HepG2 (cell line): ENCODE data around the gene RHOBTB1. TPM values are rescaled to one million over a fixed set of nuclear protein-coding genes. Genes with fewer than 3 reads are reported as not detected.

Source experiments
- MAZ ChIP-seq, 2 experiments: sonication (generic) in 1 of 2; formaldehyde crosslinking in 1 of 2; IDR thresholded peaks; 2 replicates each; pipeline versions ENCODE4 v1.5.0 to v1.6.1; 2012 to 2020; ENCODE audit warnings: low read depth in 2 of 2, mild to moderate bottlenecking in 2 of 2, borderline replicate concordance in 1 of 2, improper control_type of control experiment in 1 of 2, low read length in 1 of 2, missing genetic modification reagents in 1 of 2, moderate library complexity in 1 of 2
- MIXL1 ChIP-seq: IDR thresholded peaks from 2 replicates; pipeline ENCODE4 v1.6.1; 2016
- NBN ChIP-seq: fragments of 450-650 bp; conservative IDR thresholded peaks from 2 replicates; pipeline ENCODE4 v1.6.1; 2017
- NCOA1 ChIP-seq: sonication (generic); formaldehyde crosslinking; IDR thresholded peaks from 2 replicates; pipeline ENCODE4 v1.9.0; 2021; ENCODE audit warnings: missing genetic modification reagents
- RFX5 ChIP-seq: IDR thresholded peaks from 2 replicates; pipeline ENCODE4 v1.6.1; 2011; ENCODE audit warnings: low read depth, low read length, improper control_type of control experiment
- STAT5B ChIP-seq: sonication (generic); formaldehyde crosslinking; IDR thresholded peaks from 2 replicates; pipeline ENCODE4 v1.4.0; 2020; ENCODE audit warnings: missing genetic modification reagents
- YY1 ChIP-seq: IDR thresholded peaks from 2 replicates; pipeline ENCODE4 v1.6.1; 2011; ENCODE audit warnings: low read length, low read depth, moderate library complexity, mild to moderate bottlenecking; ENCODE audit not compliant: insufficient read depth, insufficient replicate concordance
- ZBTB1 ChIP-seq: sonication (generic); formaldehyde crosslinking; IDR thresholded peaks from 2 replicates; pipeline ENCODE4 v1.4.0; 2020; ENCODE audit warnings: missing genetic modification reagents, borderline replicate concordance
- ZNF432 ChIP-seq: sonication (generic); formaldehyde crosslinking; IDR thresholded peaks from 2 replicates; pipeline ENCODE4 v1.5.0; 2020; ENCODE audit warnings: missing genetic modification reagents, mild to moderate bottlenecking, borderline replicate concordance
- ZNF484 ChIP-seq: sonication (generic); formaldehyde crosslinking; IDR thresholded peaks from 2 replicates; pipeline ENCODE4 v1.5.1; 2020; ENCODE audit warnings: mild to moderate bottlenecking, low read depth, missing genetic modification reagents, borderline replicate concordance
- ZNF644 ChIP-seq: IDR thresholded peaks from 2 replicates; pipeline ENCODE4 v1.6.1; 2016; ENCODE audit warnings: low read depth
- ZNF777 ChIP-seq: sonication (generic); formaldehyde crosslinking; IDR thresholded peaks from 2 replicates; pipeline ENCODE4 v1.4.0; 2020; ENCODE audit warnings: missing genetic modification reagents
- ZNF879 ChIP-seq: sonication (generic); formaldehyde crosslinking; IDR thresholded peaks from 2 replicates; pipeline ENCODE4 v1.8.1; 2023; ENCODE audit warnings: missing genetic modification reagents
- ZSCAN29 ChIP-seq: sonication (generic); formaldehyde crosslinking; conservative IDR thresholded peaks from 2 replicates; pipeline ENCODE4 v1.4.0; 2020; ENCODE audit warnings: mild to moderate bottlenecking, missing genetic modification reagents
- polyA plus RNA-seq, 8 experiments: library from polyadenylated mRNA; depleted of rRNA in 3 of 8; stranded (reverse) in 7 of 8; unstranded in 1 of 8; fragments of >200 nt; fragmentation: Illumina TruSeq in 4 of 8; extraction: Trizol in 4 of 8; gene quantifications; 2 replicates each; pipeline versions ENCODE4 v1.2.1 to v1.2.3, GENCODE V29; 2011 to 2016; ENCODE audit warnings: low read depth in 4 of 8, missing spikeins in 1 of 8, mixed read lengths in 1 of 8; ENCODE audit not compliant: insufficient read depth in 1 of 8
- total RNA-seq, 5 experiments: library from RNA; depleted of rRNA; stranded (reverse); fragments of >200 nt; fragmentation: Illumina TruSeq; extraction: Trizol; gene quantifications; 2 replicates each; pipeline ENCODE4 v1.2.3, GENCODE V29; 2016; ENCODE audit warnings: low read depth in 1 of 5
- TF ChIP-seq, protein P1 (sequence below): sonication (generic); formaldehyde crosslinking; IDR thresholded peaks from 2 replicates; pipeline ENCODE4 v1.4.0; 2020; ENCODE audit warnings: low read depth, missing genetic modification reagents
- TF ChIP-seq, protein P2 (sequence below): sonication (generic); formaldehyde crosslinking; IDR thresholded peaks from 2 replicates; pipeline ENCODE4 v1.4.0; 2020; ENCODE audit warnings: missing genetic modification reagents
- TF ChIP-seq, protein P3 (sequence below): sonication (generic); formaldehyde crosslinking; IDR thresholded peaks from 2 replicates; pipeline ENCODE4 v1.8.0; 2022; ENCODE audit warnings: mild to moderate bottlenecking, missing genetic modification reagents
- TF ChIP-seq, protein P4 (sequence below): sonication (generic); formaldehyde crosslinking; IDR thresholded peaks from 2 replicates; pipeline ENCODE4 v1.4.0; 2020; ENCODE audit warnings: missing genetic modification reagents, borderline replicate concordance
- TF ChIP-seq, protein P5 (sequence below): IDR thresholded peaks from 2 replicates; pipeline ENCODE4 v1.6.1; 2016; ENCODE audit warnings: low read depth, borderline replicate concordance
- TF ChIP-seq, protein P6 (sequence below): sonication (generic); formaldehyde crosslinking; IDR thresholded peaks from 2 replicates; pipeline ENCODE4 v1.5.0; 2020; ENCODE audit warnings: missing genetic modification reagents, mild to moderate bottlenecking, borderline replicate concordance

RHOBTB1 gene
- total and polyA plus RNA-seq, 2 of the 13 experiments (the other 11 are each of a cell fraction or from before 2014, with no cell fraction given), result 18.8 to 59.5 TPM

DNA sequence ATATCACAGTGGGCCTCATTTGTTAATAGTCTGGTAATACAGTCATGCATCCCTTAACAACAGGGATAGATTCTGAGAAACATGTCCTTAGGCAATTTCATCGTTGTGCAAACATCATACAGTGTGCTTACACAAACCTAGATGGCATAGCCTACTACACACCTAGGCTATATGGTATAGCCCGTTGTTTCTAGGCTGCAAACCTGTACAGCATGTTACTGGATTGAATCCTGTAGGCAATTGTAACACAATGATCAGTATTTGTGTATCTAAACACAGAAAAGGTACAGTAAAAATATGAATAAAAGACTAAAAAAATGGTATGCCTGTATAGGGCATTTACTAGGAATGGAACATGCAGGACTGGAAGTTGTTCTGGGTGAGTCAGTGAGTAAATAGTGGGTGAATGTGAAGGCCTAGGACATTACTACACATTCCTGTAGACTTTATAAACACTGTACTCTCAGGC is 12.0 kb upstream of the RHOBTB1 start (continued):
- TF ChIP-seq MAZ (IDR thresholded peaks at IDR 0.05; ENCODE audit: borderline replicate concordance, low read depth, low read length) (no peak), MAZ (CRISPR knock-in tag; IDR thresholded peaks at IDR 0.05; ENCODE audit: low read depth) (no peak), ZNF432 (CRISPR knock-in tag) (no peak), STAT5B (CRISPR knock-in tag) (no peak), MIXL1 (CRISPR knock-in tag) (peak; percentile 50; the same call in 1 of the 2 replicates), ZSCAN29 (CRISPR knock-in tag) (no peak), NCOA1 (CRISPR knock-in tag) (no peak), ZNF644 (CRISPR knock-in tag) (peak; percentile 83), ZNF879 (no peak), ZNF484 (CRISPR knock-in tag) (no peak), RFX5 (no peak), ZBTB1 (CRISPR knock-in tag) (no peak), YY1 (no peak), NBN (no peak), ZNF777 (no peak)
- TF ChIP-seq, protein P1, sequence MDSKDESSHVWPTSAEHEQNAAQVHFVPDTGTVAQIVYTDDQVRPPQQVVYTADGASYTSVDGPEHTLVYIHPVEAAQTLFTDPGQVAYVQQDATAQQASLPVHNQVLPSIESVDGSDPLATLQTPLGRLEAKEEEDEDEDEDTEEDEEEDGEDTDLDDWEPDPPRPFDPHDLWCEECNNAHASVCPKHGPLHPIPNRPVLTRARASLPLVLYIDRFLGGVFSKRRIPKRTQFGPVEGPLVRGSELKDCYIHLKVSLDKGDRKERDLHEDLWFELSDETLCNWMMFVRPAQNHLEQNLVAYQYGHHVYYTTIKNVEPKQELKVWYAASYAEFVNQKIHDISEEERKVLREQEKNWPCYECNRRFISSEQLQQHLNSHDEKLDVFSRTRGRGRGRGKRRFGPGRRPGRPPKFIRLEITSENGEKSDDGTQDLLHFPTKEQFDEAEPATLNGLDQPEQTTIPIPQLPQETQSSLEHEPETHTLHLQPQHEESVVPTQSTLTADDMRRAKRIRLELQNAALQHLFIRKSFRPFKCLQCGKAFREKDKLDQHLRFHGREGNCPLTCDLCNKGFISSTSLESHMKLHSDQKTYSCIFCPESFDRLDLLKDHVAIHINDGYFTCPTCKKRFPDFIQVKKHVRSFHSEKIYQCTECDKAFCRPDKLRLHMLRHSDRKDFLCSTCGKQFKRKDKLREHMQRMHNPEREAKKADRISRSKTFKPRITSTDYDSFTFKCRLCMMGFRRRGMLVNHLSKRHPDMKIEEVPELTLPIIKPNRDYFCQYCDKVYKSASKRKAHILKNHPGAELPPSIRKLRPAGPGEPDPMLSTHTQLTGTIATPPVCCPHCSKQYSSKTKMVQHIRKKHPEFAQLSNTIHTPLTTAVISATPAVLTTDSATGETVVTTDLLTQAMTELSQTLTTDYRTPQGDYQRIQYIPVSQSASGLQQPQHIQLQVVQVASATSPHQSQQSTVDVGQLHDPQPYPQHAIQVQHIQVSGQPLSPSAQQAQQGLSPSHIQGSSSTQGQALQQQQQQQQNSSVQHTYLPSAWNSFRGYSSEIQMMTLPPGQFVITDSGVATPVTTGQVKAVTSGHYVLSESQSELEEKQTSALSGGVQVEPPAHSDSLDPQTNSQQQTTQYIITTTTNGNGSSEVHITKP (CRISPR knock-in tag), result peak; percentile 97
- TF ChIP-seq, protein P2, sequence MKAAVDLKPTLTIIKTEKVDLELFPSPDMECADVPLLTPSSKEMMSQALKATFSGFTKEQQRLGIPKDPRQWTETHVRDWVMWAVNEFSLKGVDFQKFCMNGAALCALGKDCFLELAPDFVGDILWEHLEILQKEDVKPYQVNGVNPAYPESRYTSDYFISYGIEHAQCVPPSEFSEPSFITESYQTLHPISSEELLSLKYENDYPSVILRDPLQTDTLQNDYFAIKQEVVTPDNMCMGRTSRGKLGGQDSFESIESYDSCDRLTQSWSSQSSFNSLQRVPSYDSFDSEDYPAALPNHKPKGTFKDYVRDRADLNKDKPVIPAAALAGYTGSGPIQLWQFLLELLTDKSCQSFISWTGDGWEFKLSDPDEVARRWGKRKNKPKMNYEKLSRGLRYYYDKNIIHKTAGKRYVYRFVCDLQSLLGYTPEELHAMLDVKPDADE, result no peak
- TF ChIP-seq, protein P3, sequence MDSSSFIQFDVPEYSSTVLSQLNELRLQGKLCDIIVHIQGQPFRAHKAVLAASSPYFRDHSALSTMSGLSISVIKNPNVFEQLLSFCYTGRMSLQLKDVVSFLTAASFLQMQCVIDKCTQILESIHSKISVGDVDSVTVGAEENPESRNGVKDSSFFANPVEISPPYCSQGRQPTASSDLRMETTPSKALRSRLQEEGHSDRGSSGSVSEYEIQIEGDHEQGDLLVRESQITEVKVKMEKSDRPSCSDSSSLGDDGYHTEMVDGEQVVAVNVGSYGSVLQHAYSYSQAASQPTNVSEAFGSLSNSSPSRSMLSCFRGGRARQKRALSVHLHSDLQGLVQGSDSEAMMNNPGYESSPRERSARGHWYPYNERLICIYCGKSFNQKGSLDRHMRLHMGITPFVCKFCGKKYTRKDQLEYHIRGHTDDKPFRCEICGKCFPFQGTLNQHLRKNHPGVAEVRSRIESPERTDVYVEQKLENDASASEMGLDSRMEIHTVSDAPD (CRISPR knock-in tag), result no peak
- TF ChIP-seq, protein P4, sequence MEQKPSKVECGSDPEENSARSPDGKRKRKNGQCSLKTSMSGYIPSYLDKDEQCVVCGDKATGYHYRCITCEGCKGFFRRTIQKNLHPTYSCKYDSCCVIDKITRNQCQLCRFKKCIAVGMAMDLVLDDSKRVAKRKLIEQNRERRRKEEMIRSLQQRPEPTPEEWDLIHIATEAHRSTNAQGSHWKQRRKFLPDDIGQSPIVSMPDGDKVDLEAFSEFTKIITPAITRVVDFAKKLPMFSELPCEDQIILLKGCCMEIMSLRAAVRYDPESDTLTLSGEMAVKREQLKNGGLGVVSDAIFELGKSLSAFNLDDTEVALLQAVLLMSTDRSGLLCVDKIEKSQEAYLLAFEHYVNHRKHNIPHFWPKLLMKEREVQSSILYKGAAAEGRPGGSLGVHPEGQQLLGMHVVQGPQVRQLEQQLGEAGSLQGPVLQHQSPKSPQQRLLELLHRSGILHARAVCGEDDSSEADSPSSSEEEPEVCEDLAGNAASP (CRISPR knock-in tag), result no peak
- TF ChIP-seq, protein P5, sequence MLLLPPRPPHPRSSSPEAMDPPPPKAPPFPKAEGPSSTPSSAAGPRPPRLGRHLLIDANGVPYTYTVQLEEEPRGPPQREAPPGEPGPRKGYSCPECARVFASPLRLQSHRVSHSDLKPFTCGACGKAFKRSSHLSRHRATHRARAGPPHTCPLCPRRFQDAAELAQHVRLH, result no peak
- TF ChIP-seq, protein P6, sequence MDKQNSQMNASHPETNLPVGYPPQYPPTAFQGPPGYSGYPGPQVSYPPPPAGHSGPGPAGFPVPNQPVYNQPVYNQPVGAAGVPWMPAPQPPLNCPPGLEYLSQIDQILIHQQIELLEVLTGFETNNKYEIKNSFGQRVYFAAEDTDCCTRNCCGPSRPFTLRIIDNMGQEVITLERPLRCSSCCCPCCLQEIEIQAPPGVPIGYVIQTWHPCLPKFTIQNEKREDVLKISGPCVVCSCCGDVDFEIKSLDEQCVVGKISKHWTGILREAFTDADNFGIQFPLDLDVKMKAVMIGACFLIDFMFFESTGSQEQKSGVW, result no peak
